Activated T-helper 1 cell treated with anti-CD3 and anti-CD28 coated beads, Interleukin-12 subunit alpha, Interleukin-12 subunit beta, Interleukin-2, Interleukin-4 antibody, amounts not matched to agents 30 ng/mL and 10 ng/mL and 1 ng/mL, durations not matched to agents 14 hours and 24 hours and 36 hours (primary cell): ENCODE results near the gene TIGD6. TPM values are rescaled to one million over a fixed set of nuclear protein-coding genes. Genes with fewer than 3 reads are reported as not detected.
A peak's percentile ranks its signal among the peaks of the same experiment; 100 is the strongest.

Source experiments
- DNase-seq: peaks from one replicate; pipeline ENCODE4 v3.0.0; 2021; ENCODE audit warnings: low spot score
- H3K27ac Mint-ChIP-seq: one replicate; pipeline ENCODE4 v1.8.0; 2021; ENCODE audit warnings: mild to moderate bottlenecking, mixed read lengths
- H3K27me3 Mint-ChIP-seq: one replicate; pipeline ENCODE4 v1.8.0; 2022; ENCODE audit warnings: mild to moderate bottlenecking, moderate library complexity, mixed read lengths; ENCODE audit not compliant: insufficient read depth
- H3K36me3 Mint-ChIP-seq: one replicate; pipeline ENCODE4 v1.8.0; 2021; ENCODE audit warnings: low read depth, mixed read lengths
- H3K4me1 Mint-ChIP-seq: one replicate; pipeline ENCODE4 v1.8.0; 2021; ENCODE audit warnings: low read depth, mixed read lengths
- H3K4me3 Mint-ChIP-seq: one replicate; pipeline ENCODE4 v1.8.0; 2021; ENCODE audit warnings: mild to moderate bottlenecking, moderate library complexity, mixed read lengths
- H3K9me3 Mint-ChIP-seq: one replicate; pipeline ENCODE4 v1.8.0; 2021; ENCODE audit warnings: mixed read lengths
- intact Hi-C: fragments of 100-400 bp; cut with micrococcal nuclease; formaldehyde crosslinking; loops from one replicate; pipeline ENCODE4 v1.15.1; 2024
- total RNA-seq: library from RNA; stranded (reverse); gene quantifications from 2 replicates; pipeline ENCODE4 v1.2.3, GENCODE V29; 2022

The TIGD6 gene
- total RNA-seq, 1 donor from 2014 or later: 2.4 TPM

GRCh38 chr5:150009671-150010387 is 9.4 kb upstream of the TIGD6 start:
- Mint-ChIP-seq H3K9me3 (no peaks in the 10 kb centered on the region), H3K36me3 (peaks cover 70% of the 10 kb centered on the region), H3K4me3 (no peak overlapping the region), H3K4me1 (peaks cover 36% of the 10 kb centered on the region), H3K27me3 (no peaks in the 10 kb centered on the region), H3K27ac (no peak overlapping the region)
- DNase-seq: no peak
- intact Hi-C loops: no loop called here

GRCh38 chr5:150007050-150007449 is 6.6 kb upstream of the TIGD6 start:
- intact Hi-C loops: no loop called here
- no peak for DNase-seq
- Mint-ChIP-seq H3K4me3 (no peak overlapping the region), H3K27ac (no peak overlapping the region), H3K27me3 (no peaks in the 10 kb centered on the region), H3K4me1 (peaks cover 63% of the 10 kb centered on the region), H3K9me3 (no peaks in the 10 kb centered on the region), H3K36me3 (peaks cover 54% of the 10 kb centered on the region)

GRCh38 chr5:150006318-150006717 is 5.9 kb upstream of the TIGD6 start:
- no peaks in the 10 kb centered on the region for H3K27me3 Mint-ChIP-seq
- no peak for DNase-seq
- H3K9me3 Mint-ChIP-seq: no peaks in the 10 kb centered on the region
- H3K36me3 Mint-ChIP-seq: peaks cover 56% of the 10 kb centered on the region
- H3K4me3 Mint-ChIP-seq: no peak overlapping the region
- peaks cover 70% of the 10 kb centered on the region for H3K4me1 Mint-ChIP-seq
- H3K27ac Mint-ChIP-seq: no peak overlapping the region
- intact Hi-C loops: no loop called here

DNA sequence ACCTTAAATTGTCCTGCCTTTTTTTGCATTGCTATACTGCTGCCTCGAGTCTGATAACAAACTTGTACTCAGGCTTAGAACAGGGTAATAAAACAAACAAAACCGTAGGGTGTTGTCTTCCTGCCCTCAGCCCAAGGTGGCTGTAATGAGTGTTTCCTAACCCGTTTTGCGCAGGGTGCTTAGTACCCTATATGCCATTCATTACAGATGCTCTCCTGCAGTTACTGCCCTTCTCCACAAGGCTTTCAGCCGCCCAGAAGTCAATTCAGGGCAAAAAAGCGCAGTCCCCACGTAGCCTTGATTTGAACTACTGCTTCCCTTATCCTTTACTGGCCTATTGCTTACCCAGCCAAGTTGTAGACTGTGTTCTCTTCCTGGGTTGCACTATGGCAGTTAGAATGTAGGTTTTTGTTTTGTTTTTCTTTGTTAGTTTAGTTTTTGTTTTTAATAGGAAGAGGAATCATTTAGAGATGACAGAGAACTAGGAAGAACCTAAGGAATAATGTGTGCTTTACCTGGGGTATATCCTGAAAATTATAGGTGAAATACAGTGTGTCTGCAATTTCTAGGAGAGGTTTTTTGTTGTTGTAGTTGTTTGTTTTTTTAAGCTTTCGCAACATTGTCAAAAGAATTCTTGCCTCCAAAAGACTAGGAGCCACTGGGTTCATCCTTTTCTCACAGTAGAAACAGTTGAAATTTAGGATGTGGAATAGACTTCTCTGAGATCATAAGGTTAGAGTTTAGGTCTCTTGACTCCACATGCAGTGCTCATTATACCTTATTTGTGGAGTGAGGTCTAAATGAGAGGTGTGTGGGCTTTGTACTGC is 1.4 kb upstream of the TIGD6 start:
- intact Hi-C loops: loop anchor here (1.0 to 5.0 kb wide), 9 partner anchors 27 to 1770 kb away; partner anchors contain the start of genes ARHGEF37, CD74, CSNK1A1 and G3BP1
- peak; percentile 65 for DNase-seq
- Mint-ChIP-seq H3K9me3 (no peaks in the 10 kb centered on the region), H3K36me3 (peaks cover 30% of the 10 kb centered on the region), H3K4me1 (peaks cover 59% of the 10 kb centered on the region), H3K27me3 (no peaks in the 10 kb centered on the region), H3K4me3 (peak overlapping the region; percentile 99), H3K27ac (peak overlapping the region; percentile 98)

DNA sequence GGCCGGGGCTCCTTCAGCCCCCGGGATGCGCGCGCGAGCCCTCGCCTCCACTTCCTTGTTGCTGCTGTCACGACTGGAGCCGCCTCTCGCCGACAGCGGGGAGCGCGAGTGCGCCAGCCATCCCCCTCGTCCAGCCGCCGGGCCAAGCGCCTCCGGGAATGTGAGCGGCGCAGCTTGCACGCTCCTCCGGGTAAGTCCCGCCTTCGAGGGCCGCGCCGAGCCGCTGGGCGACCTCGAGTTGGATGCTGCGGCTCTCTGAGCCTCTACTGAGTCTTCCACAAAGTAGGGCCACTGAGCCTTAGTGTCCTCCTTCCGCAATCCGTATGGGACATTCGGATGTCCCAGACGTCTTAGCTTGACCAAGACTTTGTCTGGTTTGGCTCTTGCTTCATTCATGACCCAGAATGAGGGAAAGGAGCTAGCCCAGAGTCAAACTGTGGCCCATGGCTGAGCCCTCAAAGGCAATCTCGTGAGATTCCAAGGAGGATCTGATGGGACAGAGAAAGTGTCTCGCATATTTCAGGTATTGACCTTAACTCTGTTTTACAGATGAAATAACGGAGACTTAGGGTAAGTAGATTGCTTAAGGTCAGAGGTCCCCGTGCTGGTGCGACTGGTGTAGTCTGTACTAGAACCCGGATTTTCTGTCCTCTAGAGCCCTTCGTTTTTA is 671 bp upstream of the TIGD6 start:
- Mint-ChIP-seq H3K36me3 (peaks cover 24% of the 10 kb centered on the region), H3K27me3 (no peaks in the 10 kb centered on the region), H3K27ac (peak overlapping the region; percentile 98), H3K9me3 (no peaks in the 10 kb centered on the region), H3K4me3 (peak overlapping the region; percentile 99), H3K4me1 (peaks cover 53% of the 10 kb centered on the region)
- DNase-seq: peak; percentile 34
- intact Hi-C loops: loop anchor here (1.0 to 5.0 kb wide), 10 partner anchors 41 to 1771 kb away; partner anchors contain the start of genes ARHGEF37, CD74, CSNK1A1 and G3BP1

DNA sequence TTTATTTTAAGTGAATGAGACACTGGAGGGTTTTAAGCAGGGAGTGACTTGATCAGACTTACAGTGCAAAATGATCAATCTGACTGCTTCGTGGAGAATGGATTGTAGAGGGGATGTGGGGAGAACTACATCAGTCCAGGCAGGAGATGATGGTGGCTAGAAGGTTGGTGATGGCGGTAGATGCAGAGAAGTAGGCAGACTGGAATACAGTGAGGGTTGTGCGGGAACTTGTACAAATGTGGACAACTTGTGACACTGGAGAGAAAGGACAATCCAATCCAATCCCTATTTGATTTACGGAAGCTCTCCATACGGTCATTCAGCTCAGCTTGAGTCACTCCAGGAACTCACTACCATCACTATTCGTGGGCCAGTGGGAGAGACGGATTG is 593 bp downstream of the TIGD6 start:
- Mint-ChIP-seq H3K4me1 (peaks cover 52% of the 10 kb centered on the region), H3K9me3 (no peaks in the 10 kb centered on the region), H3K4me3 (peak overlapping the region; percentile 99), H3K36me3 (peaks cover 22% of the 10 kb centered on the region), H3K27ac (peak overlapping the region; percentile 84), H3K27me3 (no peaks in the 10 kb centered on the region)
- DNase-seq: no peak
- intact Hi-C loops: loop anchor here (1.0 to 5.0 kb wide), 9 partner anchors 40 to 1772 kb away; partner anchors contain the start of genes ARHGEF37, CD74, G3BP1 and GRPEL2

GRCh38 chr5:149999359-149999758 is 1.1 kb downstream of the TIGD6 start:
- DNase-seq: no peak
- Mint-ChIP-seq H3K27me3 (no peaks in the 10 kb centered on the region), H3K9me3 (no peaks in the 10 kb centered on the region), H3K4me1 (peaks cover 46% of the 10 kb centered on the region), H3K36me3 (peaks cover 18% of the 10 kb centered on the region), H3K27ac (peak overlapping the region; percentile 84), H3K4me3 (peak overlapping the region; percentile 99)
- intact Hi-C loops: no loop called here

GRCh38 chr5:149998281-149998680 is 2.2 kb downstream of the TIGD6 start:
- H3K27me3 Mint-ChIP-seq: no peaks in the 10 kb centered on the region
- no peak for DNase-seq
- H3K36me3 Mint-ChIP-seq: peaks cover 14% of the 10 kb centered on the region
- intact Hi-C loops: no loop called here
- H3K4me3 Mint-ChIP-seq: no peak overlapping the region
- H3K4me1 Mint-ChIP-seq: peaks cover 37% of the 10 kb centered on the region
- H3K27ac Mint-ChIP-seq: no peak overlapping the region
- H3K9me3 Mint-ChIP-seq: no peaks in the 10 kb centered on the region

DNA sequence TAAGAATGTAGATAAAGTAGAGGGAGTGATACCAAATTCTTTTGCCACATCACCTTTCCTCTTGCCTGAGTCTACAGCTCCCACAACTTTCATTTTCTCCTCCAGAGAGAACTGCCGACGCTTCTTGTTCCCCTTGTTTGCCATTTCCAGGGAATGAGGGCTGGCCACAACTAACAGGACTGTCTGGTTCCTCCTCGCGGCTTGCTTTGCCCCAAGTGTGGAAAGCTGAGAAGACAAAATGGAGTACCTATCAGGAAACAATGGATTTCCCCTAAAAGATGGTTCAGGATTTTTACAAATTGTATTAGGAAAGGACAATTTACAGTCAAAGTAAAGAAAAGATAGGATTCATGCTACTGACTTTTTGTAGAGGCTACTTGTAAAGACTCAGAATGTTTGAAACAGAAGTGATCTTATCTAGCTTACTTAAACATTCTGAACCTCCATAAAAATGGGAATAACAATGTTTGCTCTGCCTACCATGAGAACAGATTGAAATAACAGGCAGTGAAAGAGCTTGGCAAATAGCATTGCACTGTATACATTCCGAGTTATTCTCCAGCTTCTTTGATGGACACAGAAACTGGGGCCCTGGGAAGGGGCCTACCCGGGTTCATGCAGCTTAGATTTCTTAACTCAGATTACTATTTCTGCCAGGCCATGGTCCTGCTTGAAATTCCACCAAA is 4.1 kb downstream of the TIGD6 start:
- Mint-ChIP-seq H3K27ac (no peak overlapping the region), H3K36me3 (peaks cover 7% of the 10 kb centered on the region), H3K4me1 (peaks cover 17% of the 10 kb centered on the region), H3K27me3 (no peaks in the 10 kb centered on the region), H3K9me3 (no peaks in the 10 kb centered on the region), H3K4me3 (no peak overlapping the region)
- DNase-seq: no peak
- intact Hi-C loops: no loop called here

GRCh38 chr5:149995385-149996204 is 4.9 kb downstream of the TIGD6 start:
- no peak overlapping the region for H3K27ac Mint-ChIP-seq
- DNase-seq: no peak
- no peak overlapping the region for H3K4me3 Mint-ChIP-seq
- H3K36me3 Mint-ChIP-seq: peaks cover 7% of the 10 kb centered on the region
- H3K27me3 Mint-ChIP-seq: no peaks in the 10 kb centered on the region
- peaks cover 21% of the 10 kb centered on the region for H3K4me1 Mint-ChIP-seq
- intact Hi-C loops: no loop called here
- no peaks in the 10 kb centered on the region for H3K9me3 Mint-ChIP-seq

- Mint-ChIP-seq H3K27ac (no peak overlapping the region), H3K27me3 (no peaks in the 10 kb centered on the region), H3K4me3 (no peak overlapping the region), H3K9me3 (no peaks in the 10 kb centered on the region), H3K4me1 (peaks cover 5% of the 10 kb centered on the region), H3K36me3 (peaks cover 4% of the 10 kb centered on the region)
- intact Hi-C loops: loop anchor here (5.0 kb wide), 1 partner anchor 141 kb away; no protein-coding TSS in a partner anchor
- no peak for DNase-seq
Measured at GRCh38 chr5:149993471-149993870, 7.0 kb downstream of the TIGD6 start.
